T-helper 17 cell (primary cell): ENCODE measurements around the gene BEND4. TPM values are rescaled to one million over a fixed set of nuclear protein-coding genes. Genes with fewer than 3 reads are reported as not detected.

Source experiments
- ATAC-seq: fragments of 150-1000 bp; cut with Tn5 transposase; 2 replicates; pipeline ENCODE4 v1.10.0; 2021; ENCODE audit warnings: mild to moderate bottlenecking, moderate library complexity
- DNase-seq, 3 donors: peaks; one replicate each; pipeline versions ENCODE4 v3.0.0 to v3.0.0-alpha.2; 2020 to 2021
- H3K9me3 ChIP-seq: one replicate; pipeline ENCODE4 v1.7.0; 2013; ENCODE audit warnings: low read length, mild to moderate bottlenecking; ENCODE audit not compliant: control insufficient read depth, poor library complexity, severe bottlenecking
- H3K27ac Mint-ChIP-seq: one replicate; pipeline ENCODE4 v1.8.0; 2022; ENCODE audit warnings: mild to moderate bottlenecking, moderate library complexity, mixed read lengths
- H3K27me3 Mint-ChIP-seq: one replicate; pipeline ENCODE4 v1.8.0; 2022; ENCODE audit warnings: mixed read lengths
- H3K36me3 Mint-ChIP-seq: one replicate; pipeline ENCODE4 v1.8.0; 2022; ENCODE audit warnings: low read depth, mixed read lengths
- H3K4me1 Mint-ChIP-seq: one replicate; pipeline ENCODE4 v1.8.0; 2022; ENCODE audit warnings: mild to moderate bottlenecking, mixed read lengths
- H3K4me3 Mint-ChIP-seq: one replicate; pipeline ENCODE4 v1.8.0; 2022; ENCODE audit warnings: mild to moderate bottlenecking, moderate library complexity, mixed read lengths
- total RNA-seq, 4 donors: library from RNA in 2 of 4; stranded (reverse) in 2 of 4; gene quantifications; one replicate each; pipeline ENCODE4 v1.2.3 and lab custom pipeline; 2022 to 2026

The BEND4 gene
- total RNA-seq, 2 donors from 2014 or later = 0.42 to 0.47 TPM

DNA sequence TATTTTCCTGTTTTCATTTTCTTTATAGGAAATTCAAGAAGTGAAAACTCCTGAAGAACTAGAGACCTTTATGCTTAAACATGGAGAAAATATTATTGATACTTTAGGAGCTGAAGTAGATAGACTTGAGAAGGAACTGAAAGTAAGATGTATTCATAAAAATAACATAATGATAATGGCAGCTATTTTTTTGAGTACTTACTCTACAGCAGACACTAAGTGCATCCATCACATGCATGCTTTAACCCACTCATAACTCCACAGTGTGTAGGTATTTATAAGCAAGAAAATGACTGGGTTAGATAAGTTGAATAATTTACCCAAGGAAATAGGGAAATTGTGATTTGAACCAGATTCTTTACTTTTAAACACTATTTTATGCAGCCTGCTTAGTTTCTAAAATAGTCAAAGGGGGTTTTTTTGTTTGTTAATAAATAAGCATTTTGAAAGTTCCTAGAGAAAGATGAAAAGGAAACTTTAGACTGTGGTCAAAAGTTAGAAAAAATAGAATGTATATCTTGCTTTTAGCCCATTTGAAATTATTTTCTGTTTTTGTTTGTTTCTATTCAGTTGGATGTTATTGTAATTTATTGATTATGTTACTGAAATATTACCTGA is 74.2 kb downstream of the BEND4 start:
- peaks cover 3% of the 10 kb centered on the region for H3K4me1 Mint-ChIP-seq
- H3K4me3 Mint-ChIP-seq = no peak overlapping the region
- no peak overlapping the region for H3K27ac Mint-ChIP-seq
- no peaks in the 10 kb centered on the region for H3K27me3 Mint-ChIP-seq
- DNase-seq (no peak), ATAC-seq (no peak)
- H3K9me3 ChIP-seq = no peaks in the 10 kb centered on the region
- peaks cover 3% of the 10 kb centered on the region for H3K36me3 Mint-ChIP-seq

DNA sequence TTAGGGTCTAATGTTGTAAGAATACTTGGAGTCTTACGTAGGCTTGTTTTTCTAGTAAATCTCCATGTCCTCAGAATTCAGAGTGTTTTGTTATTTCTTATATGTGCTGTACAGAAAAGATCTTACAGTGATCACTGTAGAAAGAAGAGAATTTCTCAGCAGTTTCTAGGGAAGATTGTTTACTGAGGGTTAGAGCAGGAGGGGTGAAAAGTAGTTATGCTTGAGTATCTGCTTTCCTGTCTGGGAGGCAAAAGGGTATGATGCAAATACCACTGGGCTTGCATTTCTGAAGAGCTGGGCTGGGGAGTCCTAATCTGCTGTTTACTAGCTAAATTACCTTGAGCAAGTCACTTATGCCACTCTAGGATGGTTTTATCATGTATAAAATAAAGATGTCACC is 78.2 kb downstream of the BEND4 start:
- Mint-ChIP-seq H3K27me3 (no peaks in the 10 kb centered on the region), H3K4me3 (no peak overlapping the region), H3K4me1 (peaks cover 3% of the 10 kb centered on the region), H3K36me3 (no peaks in the 10 kb centered on the region), H3K27ac (no peak overlapping the region)
- DNase-seq = no peak
- ATAC-seq = no peak
- H3K9me3 ChIP-seq = no peaks in the 10 kb centered on the region

DNA sequence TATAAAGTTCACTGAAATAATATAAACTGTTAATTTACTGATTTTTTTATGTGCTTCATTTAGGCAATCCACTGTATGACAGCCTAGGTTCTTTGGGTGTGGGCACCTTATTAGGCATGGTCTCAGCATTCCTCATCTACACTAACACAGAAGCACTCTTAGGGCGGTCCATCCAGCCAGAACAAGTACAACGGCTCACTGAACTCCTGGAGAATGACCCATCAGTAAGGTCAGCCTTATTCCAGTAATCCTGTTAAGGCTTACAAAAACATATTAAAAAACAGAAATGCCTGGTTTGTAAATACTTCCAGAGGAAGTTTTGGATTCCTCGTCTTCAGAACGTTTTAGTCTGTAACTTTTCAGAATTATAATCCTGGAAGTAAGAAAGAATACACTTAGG is 82.0 kb downstream of the BEND4 start:
- Mint-ChIP-seq H3K4me3 (no peak overlapping the region), H3K4me1 (peaks cover 3% of the 10 kb centered on the region), H3K36me3 (no peaks in the 10 kb centered on the region), H3K27me3 (no peaks in the 10 kb centered on the region), H3K27ac (no peak overlapping the region)
- ATAC-seq = no peak
- DNase-seq = no peak
- no peaks in the 10 kb centered on the region for H3K9me3 ChIP-seq

DNA sequence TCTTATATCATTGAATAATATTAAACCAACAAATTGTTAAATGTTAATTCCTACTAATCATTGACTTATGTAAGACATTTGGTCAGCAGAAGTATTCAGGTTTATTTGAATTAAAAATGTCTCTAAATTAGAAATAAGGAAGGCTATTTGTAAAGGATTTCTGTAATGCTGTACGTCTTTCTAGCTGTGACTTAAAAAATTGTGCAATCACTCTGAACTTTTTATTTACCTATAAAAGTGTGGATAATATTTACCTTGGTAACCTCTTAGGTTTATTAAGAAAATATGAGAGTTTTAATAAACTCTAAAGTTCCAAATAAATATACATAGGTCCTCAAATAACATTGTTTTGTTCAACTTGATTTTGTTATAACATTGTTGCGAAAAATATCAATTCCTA is 85.2 kb downstream of the BEND4 start:
- no peak overlapping the region for H3K27ac Mint-ChIP-seq
- no peaks in the 10 kb centered on the region for H3K27me3 Mint-ChIP-seq
- H3K4me1 Mint-ChIP-seq = no peaks in the 10 kb centered on the region
- no peaks in the 10 kb centered on the region for H3K9me3 ChIP-seq
- H3K36me3 Mint-ChIP-seq = peaks cover 6% of the 10 kb centered on the region
- ATAC-seq (no peak), DNase-seq (no peak)
- no peak overlapping the region for H3K4me3 Mint-ChIP-seq

DNA sequence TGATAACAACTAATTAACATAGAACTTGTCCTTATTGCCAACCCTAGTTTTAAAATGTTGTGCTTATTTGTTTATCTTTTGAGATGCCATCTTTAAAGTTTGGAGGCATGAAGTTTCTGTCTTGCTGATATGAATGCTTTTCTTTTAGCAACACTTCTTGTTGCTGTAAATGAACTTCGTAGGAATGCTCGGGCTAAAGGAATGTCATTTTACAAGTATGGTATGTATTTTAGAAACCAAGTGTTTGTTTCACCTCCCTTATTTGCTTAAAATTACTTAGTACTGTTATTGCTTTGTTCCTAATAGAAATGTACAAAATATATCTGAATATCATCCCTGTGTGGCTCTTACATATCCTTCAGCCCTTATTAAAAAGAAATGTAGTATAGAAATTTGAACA is 86.1 kb downstream of the BEND4 start:
- H3K27ac Mint-ChIP-seq = no peak overlapping the region
- no peak for ATAC-seq
- no peak for DNase-seq
- H3K27me3 Mint-ChIP-seq = no peaks in the 10 kb centered on the region
- peaks cover 6% of the 10 kb centered on the region for H3K36me3 Mint-ChIP-seq
- no peak overlapping the region for H3K4me3 Mint-ChIP-seq
- H3K4me1 Mint-ChIP-seq = no peaks in the 10 kb centered on the region
- H3K9me3 ChIP-seq = no peaks in the 10 kb centered on the region

Other genes with a start within 250 kb of the BEND4 start
- 10 to 100 TPM; 26.1 to 29.5 TPM for gene TMEM33, start 217.2 kb downstream of the BEND4 start, total RNA-seq
- under 1 TPM; 0.10 to 0.25 TPM for gene DCAF4L1, start 170.9 kb downstream of the BEND4 start, total RNA-seq
- 10 to 100 TPM; 23.8 to 25.8 TPM for gene SLC30A9, start 162.1 kb downstream of the BEND4 start, total RNA-seq
- not detected for gene SHISA3, start 244.8 kb upstream of the BEND4 start, total RNA-seq